HepG2 (cell line): ENCODE data around the gene CYSRT1. TPM values are rescaled to one million over a fixed set of nuclear protein-coding genes. Genes with fewer than 3 reads are reported as not detected.

Source experiments
- FOSL2 ChIP-seq: sonication (generic); formaldehyde crosslinking; IDR thresholded peaks from 2 replicates; pipeline ENCODE4 v1.4.0; 2020; ENCODE audit warnings: missing genetic modification reagents
- FOXA1 ChIP-seq, 2 experiments: fragments of 450-650 bp in 1 of 2; sonication (generic) in 1 of 2; formaldehyde crosslinking in 1 of 2; IDR thresholded peaks; 2 replicates each; pipeline versions ENCODE4 v1.4.0 to v1.6.1; 2016 to 2020; ENCODE audit warnings: missing genetic modification reagents in 1 of 2
- HDAC2 ChIP-seq: sonication (generic); formaldehyde crosslinking; IDR thresholded peaks from 2 replicates; pipeline ENCODE4 v1.4.0; 2020; ENCODE audit warnings: missing genetic modification reagents
- MEIS1 ChIP-seq: sonication (generic); formaldehyde crosslinking; IDR thresholded peaks from 2 replicates; pipeline ENCODE4 v1.9.0; 2021; ENCODE audit warnings: mild to moderate bottlenecking, missing genetic modification reagents, moderate library complexity, borderline replicate concordance
- MTA3 ChIP-seq: sonication (generic); formaldehyde crosslinking; IDR thresholded peaks from 2 replicates; pipeline ENCODE4 v1.4.0; 2020; ENCODE audit warnings: missing genetic modification reagents
- NFAT5 ChIP-seq: sonication (generic); formaldehyde crosslinking; IDR thresholded peaks from 2 replicates; pipeline ENCODE4 v1.4.0; 2020; ENCODE audit warnings: missing genetic modification reagents
- UBTF ChIP-seq: sonication (generic); formaldehyde crosslinking; IDR thresholded peaks from 2 replicates; pipeline ENCODE4 v1.4.0; 2020; ENCODE audit warnings: mild to moderate bottlenecking, missing genetic modification reagents
- ZHX2 ChIP-seq, 2 experiments: sonication (generic) in 1 of 2; formaldehyde crosslinking in 1 of 2; IDR thresholded peaks; 2 replicates each; pipeline versions ENCODE4 v1.6.1 to v1.9.0; 2014 to 2022; ENCODE audit warnings: antibody characterized with exemption in 1 of 2, borderline replicate concordance in 1 of 2, inconsistent platforms in 1 of 2, low read depth in 1 of 2, missing genetic modification reagents in 1 of 2
- ZNF615 ChIP-seq: sonication (generic); formaldehyde crosslinking; IDR thresholded peaks from 2 replicates; pipeline ENCODE4 v1.5.0; 2020; ENCODE audit warnings: mild to moderate bottlenecking, missing genetic modification reagents, borderline replicate concordance
- ZNF709 ChIP-seq: sonication (generic); formaldehyde crosslinking; IDR thresholded peaks from 2 replicates; pipeline ENCODE4 v1.5.0; 2020; ENCODE audit warnings: mild to moderate bottlenecking, missing genetic modification reagents
- polyA plus RNA-seq, 8 experiments: library from polyadenylated mRNA; depleted of rRNA in 3 of 8; stranded (reverse) in 7 of 8; unstranded in 1 of 8; fragments of >200 nt; fragmentation: Illumina TruSeq in 4 of 8; extraction: Trizol in 4 of 8; gene quantifications; 2 replicates each; pipeline versions ENCODE4 v1.2.1 to v1.2.3, GENCODE V29; 2011 to 2016; ENCODE audit warnings: low read depth in 4 of 8, missing spikeins in 1 of 8, mixed read lengths in 1 of 8; ENCODE audit not compliant: insufficient read depth in 1 of 8
- total RNA-seq, 5 experiments: library from RNA; depleted of rRNA; stranded (reverse); fragments of >200 nt; fragmentation: Illumina TruSeq; extraction: Trizol; gene quantifications; 2 replicates each; pipeline ENCODE4 v1.2.3, GENCODE V29; 2016; ENCODE audit warnings: low read depth in 1 of 5

CYSRT1 gene
- total and polyA plus RNA-seq, 2 of the 13 experiments (the other 11 are each of a cell fraction or from before 2014, with no cell fraction given): 1.5 to 2.1 TPM

- no peak for TF ChIP-seq ZHX2 (IDR thresholded peaks at IDR 0.05; ENCODE audit: low read depth)
- no peak for TF ChIP-seq ZHX2 (CRISPR knock-in tag; IDR thresholded peaks at IDR 0.05; ENCODE audit: borderline replicate concordance)
- TF ChIP-seq NFAT5 (CRISPR knock-in tag): no peak
- TF ChIP-seq MTA3: no peak
- TF ChIP-seq FOXA1 (IDR thresholded peaks at IDR 0.05): no peak
- no peak for TF ChIP-seq FOXA1 (CRISPR knock-in tag; IDR thresholded peaks at IDR 0.05)
- no peak for TF ChIP-seq ZNF615
- TF ChIP-seq FOSL2 (CRISPR knock-in tag): no peak
- TF ChIP-seq ZNF709: no peak; the same call in 1 of the 2 replicates
- no peak for TF ChIP-seq MEIS1 (CRISPR knock-in tag)
- peak; percentile 14; the same call in 1 of the 2 replicates for TF ChIP-seq HDAC2
- peak; percentile 60 for TF ChIP-seq UBTF
Measured at GRCh38 chr9:137253717-137254623, 29.0 kb downstream of the CYSRT1 start (continued).
